ENCODE data around the gene C19orf12.

The C19orf12 gene

GRCh38 chr19:29678484-29679106 lies 36.5 kb downstream of the C19orf12 start:
- no peak for TF ChIP-seq CTCF (IDR thresholded peaks at IDR 0.05; ENCODE audit: low read depth, low read length)
- no peak for DNase-seq (ENCODE audit: extremely low read depth, low read depth)

GRCh38 chr19:29677001-29677817 lies 37.9 kb downstream of the C19orf12 start:
- no peak for DNase-seq (ENCODE audit: extremely low read depth, low read depth)
- TF ChIP-seq CTCF (IDR thresholded peaks at IDR 0.05; ENCODE audit: low read depth, low read length) = no peak

- TF ChIP-seq CTCF (IDR thresholded peaks at IDR 0.05; ENCODE audit: low read depth, low read length) = no peak
- no peak for DNase-seq (ENCODE audit: extremely low read depth, low read depth)
These were observed 38.5 kb downstream of the C19orf12 start for GRCh38 chr19:29676586-29676985.

- no peak for TF ChIP-seq CTCF (IDR thresholded peaks at IDR 0.05; ENCODE audit: low read depth, low read length)
- DNase-seq (ENCODE audit: extremely low read depth, low read depth) = no peak
These were observed 39.3 kb downstream of the C19orf12 start for GRCh38 chr19:29675650-29676186.

- no peak for TF ChIP-seq CTCF (IDR thresholded peaks at IDR 0.05; ENCODE audit: low read depth, low read length)
- no peak for DNase-seq (ENCODE audit: extremely low read depth, low read depth)
These were observed 39.9 kb downstream of the C19orf12 start for GRCh38 chr19:29675120-29675649.

- DNase-seq (ENCODE audit: extremely low read depth, low read depth) = no peak
- TF ChIP-seq CTCF (IDR thresholded peaks at IDR 0.05; ENCODE audit: low read depth, low read length) = no peak
These were observed 40.5 kb downstream of the C19orf12 start for GRCh38 chr19:29674374-29675119.
